ENCODE data around the gene MAPK10.
"Not testable (repeated sequence)": the region's sequence is repeated elsewhere in the genome, so short reads cannot be mapped to it uniquely, and the experiment has no call there.

- not testable (repeated sequence) for TF ChIP-seq CTCF (conservative IDR thresholded peaks at IDR 0.05; ENCODE audit: low read depth in 2 of 2); EZH2 (IDR thresholded peaks at IDR 0.05; ENCODE audit: low read depth, unreplicated experiment)
Observed at GRCh38 chr4:86075796-86076195, 284.1 kb downstream of the MAPK10 start.

All from GM23338 (cell line).